Anterior cingulate cortex (tissue), 58 donors: ENCODE data around the gene SOX3.

Experiments used
- DNase-seq, 58 donors: peaks; one replicate each; lab custom pipeline; 2025; lab: John Stamatoyannopoulos, UW

Gene SOX3

GRCh38 chrX:140504371-140505324 is at the start of gene SOX3:
TSS of gene SOX3 (minus strand) at chrX:140505069. CDS start at chrX:140505060, 9 bp downstream.
- DNase-seq, result peak in 5 of 58 donors; percentile 3 to 40 (median 14)

GRCh38 chrX:140548985-140549384 is 44.1 kb upstream of the SOX3 start:
- no peak for DNase-seq

DNA sequence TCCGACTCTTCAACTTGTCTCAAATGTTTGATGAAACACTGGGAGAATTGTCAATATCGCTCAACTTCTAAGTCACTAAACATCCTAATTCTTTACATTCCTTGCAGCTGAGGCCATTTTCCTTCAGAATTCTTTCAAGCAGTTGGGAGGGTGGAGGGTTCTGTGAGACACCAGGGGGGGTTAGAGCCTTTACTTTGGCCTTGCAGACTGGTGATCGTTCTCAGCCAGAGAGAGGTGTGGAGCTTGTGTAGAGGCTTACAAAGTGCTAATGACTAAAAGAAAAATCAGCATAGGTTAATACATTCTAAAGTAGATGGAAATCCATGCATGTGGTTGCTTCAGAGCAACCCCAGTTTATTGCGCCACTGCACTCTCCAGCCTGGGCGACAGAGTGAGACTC is 21.3 kb upstream of the SOX3 start:
- no peak for DNase-seq

- DNase-seq, result no peak
Observed at GRCh38 chrX:140525448-140525847, 20.6 kb upstream of the SOX3 start.

DNA sequence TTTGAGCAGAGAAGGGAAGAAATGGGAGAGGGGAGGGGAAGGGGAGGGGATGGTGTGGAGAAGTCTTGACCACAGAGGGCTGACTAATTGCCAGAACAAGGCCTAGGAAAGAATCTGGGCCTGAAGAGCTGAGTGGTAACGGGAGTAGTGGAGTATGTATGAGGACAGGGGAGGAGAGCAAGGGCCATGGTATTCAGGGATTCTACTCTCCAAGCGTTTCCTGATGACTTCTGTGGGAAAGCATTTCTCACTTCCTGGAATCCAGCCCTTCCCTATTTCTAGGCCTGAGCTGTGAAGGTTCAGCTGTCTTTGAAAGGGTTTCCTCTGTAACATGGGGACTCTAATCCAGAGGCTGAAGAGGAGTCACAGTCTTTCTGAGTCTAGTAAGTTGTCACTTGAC is 19.7 kb upstream of the SOX3 start:
- DNase-seq, result no peak

DNA sequence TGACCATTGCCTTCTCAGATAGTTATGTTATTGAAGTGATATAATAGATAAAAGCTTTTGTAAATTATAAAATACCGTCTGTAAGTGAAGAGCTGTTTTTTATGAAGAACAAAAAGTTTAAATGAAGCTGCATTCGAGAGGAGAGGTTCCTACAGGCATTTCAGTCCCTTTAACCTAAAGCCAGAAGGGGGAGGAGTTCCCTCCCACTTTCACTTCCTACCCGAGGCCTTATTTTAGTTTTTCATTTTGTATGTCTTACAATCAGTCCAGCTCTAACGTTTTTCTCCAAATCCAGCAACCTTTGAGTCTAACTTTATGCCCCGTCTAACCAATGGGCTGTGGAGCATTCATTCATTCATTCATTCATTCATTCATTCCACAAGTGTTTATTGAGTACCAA is 16.5 kb upstream of the SOX3 start:
- DNase-seq, result no peak

DNA sequence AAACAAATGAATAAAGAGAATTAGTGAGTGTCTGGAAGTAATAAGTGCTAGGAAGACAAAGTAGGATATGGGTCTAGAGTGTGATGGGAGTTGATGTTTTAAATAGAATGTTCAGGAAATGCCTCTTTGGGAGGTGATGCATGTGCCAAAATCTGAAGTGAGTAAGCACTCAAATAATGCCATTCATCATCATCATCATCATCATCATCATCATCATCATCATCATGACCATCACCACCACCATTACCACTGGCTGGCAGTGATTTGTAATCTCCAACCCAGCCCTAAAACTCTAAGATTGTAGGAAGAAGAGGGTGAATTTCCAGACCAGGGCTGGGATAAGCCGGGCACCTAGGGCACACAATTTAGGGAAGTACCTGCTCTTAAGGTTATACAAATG is 9.7 kb upstream of the SOX3 start:
- DNase-seq, result no peak

GRCh38 chrX:140510895-140511295 is 6.0 kb upstream of the SOX3 start:
- DNase-seq, result no peak

GRCh38 chrX:140510306-140510676 is 5.4 kb upstream of the SOX3 start:
- no peak for DNase-seq

- no peak for DNase-seq
Observed at GRCh38 chrX:140509468-140510305, 4.8 kb upstream of the SOX3 start.

- no peak for DNase-seq
Observed at GRCh38 chrX:140508958-140509357, 4.1 kb upstream of the SOX3 start.

GRCh38 chrX:140507982-140508305 is 3.1 kb upstream of the SOX3 start:
- DNase-seq, result peak in 26 of 58 donors; percentile 0 to 48 (median 14)

DNA sequence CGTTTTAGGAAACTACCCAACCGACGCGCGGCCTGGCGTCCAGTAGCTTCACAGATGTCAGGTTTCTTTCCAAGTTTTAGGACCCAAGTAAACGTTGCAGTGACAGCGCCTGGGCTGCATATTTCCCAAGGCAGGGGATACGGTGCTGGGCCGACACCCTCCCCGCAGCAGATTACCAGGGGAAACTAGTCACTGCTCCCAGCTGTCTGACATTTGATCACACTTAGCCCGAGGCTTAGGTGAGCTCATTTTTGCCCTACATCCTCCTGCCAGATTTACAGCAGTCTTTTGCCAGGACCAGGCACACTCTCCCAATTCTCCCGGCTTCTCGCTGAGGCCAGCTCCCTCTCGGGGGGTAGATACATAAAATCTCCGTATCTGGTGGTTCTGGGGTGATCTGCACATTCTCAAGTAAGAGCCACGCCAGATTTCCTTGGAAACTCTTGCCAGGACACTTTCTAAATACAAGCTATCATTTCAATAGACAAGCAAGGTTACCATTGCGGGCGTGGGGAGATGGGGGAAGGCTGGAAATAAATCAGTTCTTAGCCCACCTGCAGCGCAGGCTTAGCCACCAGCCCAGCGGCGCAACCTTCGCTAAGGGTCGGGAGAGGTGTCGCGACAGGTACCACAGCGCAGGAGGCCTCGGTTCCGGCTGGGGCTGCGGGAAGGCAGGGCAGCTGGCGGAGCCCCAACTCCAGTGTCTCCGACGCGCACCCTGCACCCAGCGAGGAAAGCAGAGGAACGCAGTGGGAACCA is 2.5 kb upstream of the SOX3 start:
- DNase-seq, result no peak

DNA sequence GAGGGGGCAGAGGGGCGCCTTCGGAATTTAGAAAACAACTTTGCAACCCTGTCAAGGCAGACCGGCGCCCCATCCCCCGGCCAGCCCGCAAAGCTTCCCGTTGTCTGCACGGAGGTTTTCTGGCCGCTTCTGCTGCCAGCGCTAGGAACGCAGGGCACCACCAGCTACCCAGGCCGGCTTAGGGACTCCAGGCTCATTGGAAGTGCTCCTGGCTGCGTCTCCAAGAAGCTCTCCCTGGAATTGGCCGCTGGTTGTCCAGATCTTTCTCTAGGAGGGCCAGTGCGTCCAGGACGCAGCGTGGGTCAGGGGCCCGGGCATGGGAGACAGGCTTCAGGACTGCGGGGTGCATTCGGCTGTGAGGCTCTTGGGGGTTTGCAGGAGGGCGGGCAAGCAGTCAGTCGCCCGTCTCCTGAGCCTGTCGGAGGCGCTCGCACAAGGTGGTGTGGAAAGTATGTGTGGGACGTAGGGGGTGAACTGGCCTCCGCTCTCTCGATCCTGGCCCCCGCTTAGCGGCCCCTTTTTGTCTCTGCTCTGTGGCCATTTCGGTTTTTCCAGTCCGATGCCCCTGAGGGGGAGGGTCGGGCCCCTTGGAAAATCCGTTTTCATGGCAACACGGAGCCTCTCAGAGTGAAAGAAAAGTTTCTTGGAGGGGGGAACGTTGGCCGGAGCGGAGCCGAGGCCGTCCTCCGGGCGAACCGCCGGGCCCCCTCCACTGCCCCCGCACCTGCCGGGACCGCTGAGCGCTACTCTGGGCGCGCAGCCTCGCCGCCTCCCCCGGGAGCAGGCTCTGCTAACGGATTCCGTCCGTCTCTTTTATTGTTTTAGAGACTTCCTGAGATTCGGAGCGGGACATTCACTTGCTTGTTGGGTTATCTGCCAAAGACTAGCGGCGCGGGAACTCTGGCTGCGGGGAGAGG is 810 bp upstream of the SOX3 start:
- DNase-seq, result peak in 2 of 58 donors; percentile 6 to 10

GRCh38 chrX:140503714-140504351 is 1.0 kb downstream of the SOX3 start:
- peak in 38 of 58 donors; percentile 1 to 56 (median 21) for DNase-seq

DNA sequence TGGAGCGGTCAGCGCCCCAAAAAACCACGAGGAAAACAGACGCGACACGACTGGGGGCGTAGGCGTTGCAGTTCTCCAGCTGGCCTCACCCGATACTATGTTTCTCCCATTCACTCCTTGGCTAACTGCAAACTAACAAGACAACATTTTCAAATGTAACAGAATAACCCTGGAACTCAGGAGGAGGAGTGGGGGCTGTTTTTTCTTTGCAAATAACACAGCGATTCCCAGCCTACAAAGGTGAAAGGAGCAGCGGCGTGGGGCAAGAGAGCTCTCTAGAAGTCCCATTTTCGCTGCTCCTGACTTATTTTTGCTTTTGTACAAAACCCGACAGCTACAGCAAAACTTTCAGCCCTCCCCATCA is 1.6 kb downstream of the SOX3 start:
- peak in 1 of 58 donors; percentile 2 for DNase-seq

- peak in 2 of 58 donors; percentile 0 to 1 for DNase-seq
Observed at GRCh38 chrX:140502491-140503237, 2.2 kb downstream of the SOX3 start.

- no peak for DNase-seq
Observed at GRCh38 chrX:140501940-140502468, 2.9 kb downstream of the SOX3 start.
